ENCODE results near the gene SORL1-AS1.

The SORL1-AS1 gene

DNA sequence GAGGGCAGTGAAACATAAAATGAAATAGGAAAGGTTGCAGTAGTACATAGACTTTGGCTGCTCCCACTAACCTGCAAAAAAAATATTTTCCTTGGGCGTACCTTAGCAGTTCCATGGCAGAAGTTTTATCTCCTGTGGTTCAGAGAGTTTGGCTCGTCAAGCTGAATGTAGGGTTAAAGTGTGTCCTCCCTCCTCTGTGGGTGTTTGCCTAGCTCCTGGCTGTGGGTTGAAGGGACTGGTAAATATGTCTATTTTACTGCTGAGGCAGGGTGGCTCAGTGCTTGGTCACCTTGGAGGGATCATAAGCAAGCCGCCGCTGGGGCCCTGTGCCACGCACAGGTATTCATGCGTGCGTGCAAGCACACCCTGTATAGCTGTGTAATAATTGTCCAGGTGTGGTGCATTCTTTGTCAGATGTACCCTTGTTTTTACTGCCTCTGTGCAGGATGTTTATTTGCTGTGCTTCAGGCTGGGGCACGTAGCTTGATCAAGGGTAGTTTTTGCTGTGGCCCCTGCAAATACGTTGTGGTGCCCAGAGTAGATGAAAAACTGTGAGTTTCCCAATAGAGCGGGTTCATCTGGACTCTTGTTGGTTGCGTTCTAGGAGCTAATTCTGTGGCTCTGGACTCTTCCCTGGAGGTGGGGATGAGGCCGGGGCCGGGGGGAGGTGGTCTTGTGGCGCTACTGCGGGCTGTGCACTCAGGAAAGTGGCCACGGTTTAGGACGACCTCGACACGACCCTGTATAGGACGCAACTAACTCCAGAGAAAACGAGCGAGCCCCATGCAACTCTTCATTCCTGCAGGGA is 1.4 kb downstream of the SORL1-AS1 start:
- intact Hi-C loops (cut with micrococcal nuclease) = loop anchor here (5.0 kb wide), 2 partner anchors 71 to 1056 kb away; no protein-coding TSS in a partner anchor
- DNase-seq (ENCODE audit: unreplicated experiment) = no peak
- Mint-ChIP-seq H3K27ac (ENCODE audit: low read depth, unreplicated experiment) (no peak overlapping the region), H3K9me3 (ENCODE audit: unreplicated experiment) (no peaks in the 10 kb centered on the region), H3K27me3 (ENCODE audit: insufficient read depth, unreplicated experiment) (no peaks in the 10 kb centered on the region), H3K36me3 (ENCODE audit: insufficient read depth, unreplicated experiment) (no peaks in the 10 kb centered on the region), H3K4me3 (ENCODE audit: unreplicated experiment) (peak overlapping the region; percentile 84), H3K4me1 (ENCODE audit: insufficient read depth, unreplicated experiment) (peaks cover 7% of the 10 kb centered on the region)
- TF ChIP-seq, protein P1, sequence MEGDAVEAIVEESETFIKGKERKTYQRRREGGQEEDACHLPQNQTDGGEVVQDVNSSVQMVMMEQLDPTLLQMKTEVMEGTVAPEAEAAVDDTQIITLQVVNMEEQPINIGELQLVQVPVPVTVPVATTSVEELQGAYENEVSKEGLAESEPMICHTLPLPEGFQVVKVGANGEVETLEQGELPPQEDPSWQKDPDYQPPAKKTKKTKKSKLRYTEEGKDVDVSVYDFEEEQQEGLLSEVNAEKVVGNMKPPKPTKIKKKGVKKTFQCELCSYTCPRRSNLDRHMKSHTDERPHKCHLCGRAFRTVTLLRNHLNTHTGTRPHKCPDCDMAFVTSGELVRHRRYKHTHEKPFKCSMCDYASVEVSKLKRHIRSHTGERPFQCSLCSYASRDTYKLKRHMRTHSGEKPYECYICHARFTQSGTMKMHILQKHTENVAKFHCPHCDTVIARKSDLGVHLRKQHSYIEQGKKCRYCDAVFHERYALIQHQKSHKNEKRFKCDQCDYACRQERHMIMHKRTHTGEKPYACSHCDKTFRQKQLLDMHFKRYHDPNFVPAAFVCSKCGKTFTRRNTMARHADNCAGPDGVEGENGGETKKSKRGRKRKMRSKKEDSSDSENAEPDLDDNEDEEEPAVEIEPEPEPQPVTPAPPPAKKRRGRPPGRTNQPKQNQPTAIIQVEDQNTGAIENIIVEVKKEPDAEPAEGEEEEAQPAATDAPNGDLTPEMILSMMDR (IDR thresholded peaks at IDR 0.05; ENCODE audit: unreplicated experiment) = no peak
- BruUV-seq (replicated peaks) = no TSS peak
- ChIA-PET CTCF (interaction anchor here (0.6 to 3.6 kb wide), 13 partner anchors 8 to 504 kb away, joined by 3 to 21 read pairs (median 3); no protein-coding TSS in a partner anchor), POLR2A (interaction anchor here (0.7 to 1.4 kb wide), 2 partner anchors 9 to 12 kb away, joined by 3 to 10 read pairs; no protein-coding TSS in a partner anchor)

GRCh38 chr11:121450401-121450800 is 2.4 kb downstream of the SORL1-AS1 start:
- TF ChIP-seq, protein P1 (IDR thresholded peaks at IDR 0.05; ENCODE audit: unreplicated experiment) = no peak
- ChIA-PET CTCF (interaction anchor here (1.0 to 3.6 kb wide), 4 partner anchors 11 to 132 kb away, joined by 3 to 21 read pairs (median 5); no protein-coding TSS in a partner anchor), POLR2A (no interaction called here)
- Mint-ChIP-seq H3K27me3 (ENCODE audit: insufficient read depth, unreplicated experiment) (no peaks in the 10 kb centered on the region), H3K4me1 (ENCODE audit: insufficient read depth, unreplicated experiment) (peaks cover 7% of the 10 kb centered on the region), H3K4me3 (ENCODE audit: unreplicated experiment) (peak overlapping the region; percentile 15), H3K36me3 (ENCODE audit: insufficient read depth, unreplicated experiment) (no peaks in the 10 kb centered on the region), H3K9me3 (ENCODE audit: unreplicated experiment) (no peaks in the 10 kb centered on the region), H3K27ac (ENCODE audit: low read depth, unreplicated experiment) (no peak overlapping the region)
- no peak for DNase-seq (ENCODE audit: unreplicated experiment)
- BruUV-seq (replicated peaks) = no TSS peak
- intact Hi-C loops (cut with micrococcal nuclease) = loop anchor here (5.0 kb wide), 2 partner anchors 72 to 1057 kb away; no protein-coding TSS in a partner anchor

GRCh38 chr11:121449626-121450025 is 3.1 kb downstream of the SORL1-AS1 start:
- Mint-ChIP-seq H3K36me3 (ENCODE audit: insufficient read depth, unreplicated experiment) (no peaks in the 10 kb centered on the region), H3K9me3 (ENCODE audit: unreplicated experiment) (no peaks in the 10 kb centered on the region), H3K4me3 (ENCODE audit: unreplicated experiment) (no peak overlapping the region), H3K27ac (ENCODE audit: low read depth, unreplicated experiment) (no peak overlapping the region), H3K4me1 (ENCODE audit: insufficient read depth, unreplicated experiment) (peaks cover 7% of the 10 kb centered on the region), H3K27me3 (ENCODE audit: insufficient read depth, unreplicated experiment) (no peaks in the 10 kb centered on the region)
- no peak for DNase-seq (ENCODE audit: unreplicated experiment)
- CTCF ChIA-PET = interaction anchor here (1.0 to 3.6 kb wide), 3 partner anchors 12 to 127 kb away, joined by 3 to 21 read pairs (median 5); no protein-coding TSS in a partner anchor
- TF ChIP-seq, protein P1 (IDR thresholded peaks at IDR 0.05; ENCODE audit: unreplicated experiment) = no peak
- POLR2A ChIA-PET = no interaction called here
- intact Hi-C loops (cut with micrococcal nuclease) = loop anchor here (5.0 kb wide), 2 partner anchors 73 to 1058 kb away; no protein-coding TSS in a partner anchor
- BruUV-seq (replicated peaks) = no TSS peak

GRCh38 chr11:121449123-121449522 is 3.6 kb downstream of the SORL1-AS1 start:
- CTCF ChIA-PET = no interaction called here

More at GRCh38 chr11:121449123-121449522, 3.6 kb downstream of the SORL1-AS1 start:
- Mint-ChIP-seq H3K36me3 (ENCODE audit: insufficient read depth, unreplicated experiment) (no peaks in the 10 kb centered on the region), H3K27me3 (ENCODE audit: insufficient read depth, unreplicated experiment) (no peaks in the 10 kb centered on the region), H3K9me3 (ENCODE audit: unreplicated experiment) (no peaks in the 10 kb centered on the region), H3K27ac (ENCODE audit: low read depth, unreplicated experiment) (no peak overlapping the region), H3K4me1 (ENCODE audit: insufficient read depth, unreplicated experiment) (peaks cover 7% of the 10 kb centered on the region), H3K4me3 (ENCODE audit: unreplicated experiment) (no peak overlapping the region)
- DNase-seq (ENCODE audit: unreplicated experiment) = no peak
- POLR2A ChIA-PET = no interaction called here
- no TSS peak for BruUV-seq (replicated peaks)
- TF ChIP-seq, protein P1 (IDR thresholded peaks at IDR 0.05; ENCODE audit: unreplicated experiment) = no peak
- intact Hi-C loops (cut with micrococcal nuclease) = no loop called here

Measured in MCF 10A (cell line).